ENCODE results near the gene TCEANC2.

The TCEANC2 gene

GRCh38 chr1:54051933-54052430 lies 1.4 kb upstream of the TCEANC2 start:
- peak; percentile 10 for DNase-seq (ENCODE audit: low read depth)
- TF ChIP-seq CTCF (conservative IDR thresholded peaks at IDR 0.05; ENCODE audit: low read length), result no peak

GRCh38 chr1:54052431-54052933 lies 926 bp upstream of the TCEANC2 start:
- H3K4me3 ChIP-seq (ENCODE audit: low read length), result peak overlapping the region; percentile 82
- TF ChIP-seq CTCF (conservative IDR thresholded peaks at IDR 0.05; ENCODE audit: low read length), result no peak
- peak; percentile 78 for DNase-seq (ENCODE audit: low read depth)

More at GRCh38 chr1:54051933-54052430, 1.4 kb upstream of the TCEANC2 start:
- peak overlapping the region; percentile 82 for H3K4me3 ChIP-seq (ENCODE audit: low read length)

- DNase-seq (ENCODE audit: low read depth), result peak; percentile 33
- H3K4me3 ChIP-seq (ENCODE audit: low read length), result peak overlapping the region; percentile 91
- no peak for TF ChIP-seq CTCF (conservative IDR thresholded peaks at IDR 0.05; ENCODE audit: low read length)
Observed at GRCh38 chr1:54053745-54054437, 483 bp downstream of the TCEANC2 start.

GRCh38 chr1:54054438-54054749 lies 986 bp downstream of the TCEANC2 start:
- peak overlapping the region; percentile 91 for H3K4me3 ChIP-seq (ENCODE audit: low read length)
- no peak for DNase-seq (ENCODE audit: low read depth)
- no peak for TF ChIP-seq CTCF (conservative IDR thresholded peaks at IDR 0.05; ENCODE audit: low read length)

GRCh38 chr1:54064299-54064698 lies 10.9 kb downstream of the TCEANC2 start:
- TF ChIP-seq CTCF (conservative IDR thresholded peaks at IDR 0.05; ENCODE audit: low read length), result no peak
- H3K4me3 ChIP-seq (ENCODE audit: low read length), result no peak overlapping the region
- DNase-seq (ENCODE audit: low read depth), result no peak

- no peak overlapping the region for H3K4me3 ChIP-seq (ENCODE audit: low read length)
- peak; percentile 17 for DNase-seq (ENCODE audit: low read depth)
- TF ChIP-seq CTCF (conservative IDR thresholded peaks at IDR 0.05; ENCODE audit: low read length), result no peak
Observed at GRCh38 chr1:54069791-54070170, 16.4 kb downstream of the TCEANC2 start.

- TF ChIP-seq CTCF (conservative IDR thresholded peaks at IDR 0.05; ENCODE audit: low read length), result peak; percentile 95
- DNase-seq (ENCODE audit: low read depth), result peak; percentile 58
- no peak overlapping the region for H3K4me3 ChIP-seq (ENCODE audit: low read length)
Observed at GRCh38 chr1:54070171-54070837, 16.9 kb downstream of the TCEANC2 start.

Measured in AG10803 (cell line).